GM12892 (cell line): ENCODE measurements around the gene ZMIZ1.

ENCODE experiments used
- POLR2A ChIP-seq: IDR thresholded peaks from 2 replicates; pipeline ENCODE4 v1.6.1; 2011; ENCODE audit warnings: low read depth, low read length, control low read depth
- POLR2AphosphoS5 ChIP-seq: IDR thresholded peaks from 2 replicates; pipeline ENCODE4 v1.6.1; 2011; ENCODE audit warnings: low read depth, low read length, control low read depth

GRCh38 chr10:79133416-79133815, 64.7 kb downstream of the ZMIZ1 start:
- no peak for TF ChIP-seq POLR2A
- no peak for TF ChIP-seq POLR2AphosphoS5
